HG02938 (cell line): ENCODE measurements around the gene MSL3B.
"Not testable (repeated sequence)": the region's sequence is repeated elsewhere in the genome, so short reads cannot be mapped to it uniquely, and the experiment has no call there.

ENCODE experiments used
- ATAC-seq: cut with Tn5 transposase; IDR thresholded peaks from one replicate; pipeline ENCODE4 v1.9.1; 2021; ENCODE audit warnings: mild to moderate bottlenecking, moderate library complexity; ENCODE audit not compliant: unreplicated experiment

MSL3B gene

GRCh38 chr2:233867993-233868532, at the start of gene MSL3B:
Gene MSL3B, minus strand, starts transcription at chr2:233868386.
- peak; percentile 62 for ATAC-seq

DNA sequence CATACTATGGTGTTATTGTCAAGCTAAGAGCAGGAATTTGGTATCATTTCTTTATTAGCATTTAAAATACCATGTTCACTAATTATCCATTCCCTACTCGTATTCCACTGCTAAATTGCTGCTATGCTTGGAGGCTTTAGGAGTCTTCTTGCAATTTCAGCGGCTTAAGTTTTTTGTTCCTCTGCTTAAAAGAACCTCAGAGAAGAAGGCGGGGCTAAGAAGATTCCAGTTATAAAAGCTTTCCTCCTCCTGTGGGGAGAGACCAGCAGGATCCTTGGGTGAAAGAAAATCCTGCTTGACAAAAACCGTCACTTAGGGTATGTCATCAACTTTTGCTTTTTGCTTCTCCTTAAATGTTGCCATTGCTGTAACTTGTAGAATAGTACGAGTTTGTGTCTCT, 48.9 kb upstream of the MSL3B start, which contains the start of gene TRPM8:
TRPM8 (plus strand) TSS at position 258 of the 400 bp plus-strand sequence. CDS start 9,165 bp downstream, outside the sequence.
- no peak for ATAC-seq

DNA sequence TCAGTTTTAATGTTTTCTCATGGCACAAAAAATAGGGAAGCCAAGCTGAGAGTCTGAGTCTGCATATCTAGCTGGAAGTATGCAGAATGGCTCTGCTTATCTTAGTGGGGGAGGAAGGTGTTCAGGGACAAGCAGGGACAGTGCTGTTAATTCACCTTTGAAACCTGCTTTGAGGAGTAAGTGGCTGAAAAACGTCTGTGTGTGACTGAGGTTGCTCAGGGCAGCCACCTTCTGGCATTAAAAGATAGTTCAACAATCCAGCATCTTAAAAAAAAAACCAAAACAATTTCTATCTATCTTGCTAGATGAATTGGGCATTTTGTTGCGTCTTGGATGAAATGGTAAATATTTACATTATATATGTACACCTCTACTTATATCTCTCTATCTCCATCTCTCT, 46.9 kb upstream of the MSL3B start:
- no peak for ATAC-seq

GRCh38 chr2:233912691-233913423, 44.7 kb upstream of the MSL3B start:
- no peak for ATAC-seq

DNA sequence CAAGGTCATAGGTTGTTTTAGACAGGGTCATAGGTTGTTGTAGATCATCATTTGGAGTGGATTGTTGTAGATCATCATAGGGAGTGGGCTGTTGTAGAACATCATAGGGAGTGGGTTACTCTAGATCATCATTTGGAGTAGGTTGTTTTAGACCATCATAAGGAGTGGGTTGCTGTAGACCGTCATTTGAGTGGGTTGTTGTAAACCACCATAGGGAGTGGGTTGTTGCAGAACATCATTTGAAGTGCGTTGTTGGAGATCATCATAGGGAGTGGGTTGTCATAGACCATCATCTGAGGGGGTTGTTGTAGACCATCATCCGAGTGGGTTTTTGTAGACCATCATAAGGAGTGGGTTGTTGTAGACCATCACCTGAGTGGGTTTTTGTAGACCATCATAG, 39.4 kb upstream of the MSL3B start:
- no peak for ATAC-seq

- ATAC-seq, result no peak
Observed at GRCh38 chr2:233905945-233906344, 37.8 kb upstream of the MSL3B start.

GRCh38 chr2:233901884-233902283, 33.7 kb upstream of the MSL3B start:
- ATAC-seq, result no peak

DNA sequence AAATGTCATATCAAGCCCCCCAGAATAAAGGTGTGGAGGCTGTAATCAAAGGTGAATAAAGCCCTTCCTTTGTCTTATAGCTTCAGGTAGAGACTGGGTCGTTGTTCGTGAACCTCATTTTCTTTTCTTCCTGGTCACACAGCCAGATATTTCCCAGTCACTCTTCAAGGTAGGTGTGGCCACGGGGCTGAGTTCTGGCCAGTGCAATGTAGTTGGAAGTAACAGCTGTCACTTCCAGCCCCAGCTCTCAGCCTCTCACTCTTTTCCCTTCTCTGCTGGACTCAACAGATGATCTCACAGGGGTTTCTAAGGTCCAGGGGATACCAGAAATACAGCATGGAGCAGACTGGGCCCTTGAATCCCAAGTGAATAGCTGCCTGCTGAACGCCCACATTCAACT, 33.2 kb upstream of the MSL3B start:
- ATAC-seq, result no peak

DNA sequence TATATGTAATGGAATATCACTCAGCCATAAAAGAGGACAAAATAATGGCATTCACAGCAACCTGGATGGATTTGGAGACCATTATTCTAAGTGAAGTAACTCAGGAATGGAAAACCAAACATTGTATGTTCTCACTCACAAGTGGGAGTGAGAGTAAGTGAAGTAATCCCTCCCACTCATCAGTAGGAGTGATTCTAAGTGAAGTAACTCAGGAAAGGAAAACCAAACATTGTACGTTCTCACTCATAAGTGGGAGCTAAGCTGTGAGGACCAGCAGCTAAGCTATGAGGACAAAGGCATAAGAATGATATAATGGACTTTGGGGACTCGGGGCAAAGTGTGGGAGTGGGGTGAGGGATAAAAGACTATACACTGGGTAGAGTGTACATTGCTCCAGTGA, 28.1 kb upstream of the MSL3B start:
- ATAC-seq, result not testable (repeated sequence)

DNA sequence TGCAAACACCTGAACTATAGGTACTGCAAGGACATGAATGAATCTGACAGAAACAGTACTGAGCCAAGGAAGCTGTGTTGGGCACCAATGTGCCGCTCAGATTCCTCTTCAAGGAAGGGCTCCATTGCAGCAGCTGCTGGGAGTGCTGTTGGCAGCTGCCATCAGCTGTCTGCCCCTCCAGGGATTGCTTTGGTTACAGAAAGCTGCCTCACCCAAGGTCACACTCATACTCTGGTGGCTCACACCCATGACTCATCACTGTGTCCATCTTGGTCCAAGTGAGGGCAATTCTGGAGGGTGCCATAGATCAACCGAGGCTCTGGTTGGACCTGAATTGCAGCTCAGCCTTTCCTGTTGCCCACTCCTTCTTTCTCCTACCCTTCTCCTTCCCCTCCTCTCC, 24.6 kb upstream of the MSL3B start:
- ATAC-seq, result no peak

DNA sequence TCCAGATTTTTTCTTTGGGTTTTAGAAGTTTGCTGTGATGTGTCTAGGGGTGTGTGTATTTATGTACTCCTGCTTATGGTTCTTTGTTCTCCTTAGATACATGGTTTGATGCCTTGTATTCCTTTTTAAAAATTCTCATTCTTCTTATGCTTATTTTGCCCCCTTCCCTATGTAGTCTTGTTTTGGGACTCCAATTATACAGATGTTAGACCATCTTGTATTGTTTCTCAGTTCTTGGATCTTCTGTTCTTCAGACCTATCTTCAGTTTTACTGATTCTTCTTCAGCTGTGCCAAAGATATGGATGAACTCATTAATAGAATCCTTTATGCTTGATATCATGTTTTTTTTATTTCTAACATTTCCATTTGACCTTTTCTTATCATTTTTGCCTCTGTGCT, 14.2 kb upstream of the MSL3B start:
- no peak for ATAC-seq

GRCh38 chr2:233872125-233872524, 3.9 kb upstream of the MSL3B start:
- not testable (repeated sequence) for ATAC-seq

DNA sequence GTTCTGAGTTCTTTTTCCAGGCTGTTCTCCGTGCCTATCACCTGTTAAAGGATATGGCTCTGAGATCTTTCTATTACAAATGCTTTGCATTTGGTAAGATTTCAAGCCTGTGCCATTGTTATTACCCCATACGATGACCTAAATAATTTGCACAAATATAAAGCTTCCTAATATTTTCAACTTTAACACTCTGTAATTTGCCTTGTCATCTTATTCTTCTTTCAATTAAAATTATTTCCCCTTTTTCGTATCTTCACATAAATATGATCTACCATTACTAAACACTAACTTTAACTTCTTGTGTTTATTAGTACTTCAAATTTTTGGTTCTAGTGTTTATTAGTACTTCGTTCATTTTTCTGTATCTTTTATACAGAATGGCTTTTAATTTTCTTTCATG, 3.2 kb upstream of the MSL3B start:
- ATAC-seq, result no peak

DNA sequence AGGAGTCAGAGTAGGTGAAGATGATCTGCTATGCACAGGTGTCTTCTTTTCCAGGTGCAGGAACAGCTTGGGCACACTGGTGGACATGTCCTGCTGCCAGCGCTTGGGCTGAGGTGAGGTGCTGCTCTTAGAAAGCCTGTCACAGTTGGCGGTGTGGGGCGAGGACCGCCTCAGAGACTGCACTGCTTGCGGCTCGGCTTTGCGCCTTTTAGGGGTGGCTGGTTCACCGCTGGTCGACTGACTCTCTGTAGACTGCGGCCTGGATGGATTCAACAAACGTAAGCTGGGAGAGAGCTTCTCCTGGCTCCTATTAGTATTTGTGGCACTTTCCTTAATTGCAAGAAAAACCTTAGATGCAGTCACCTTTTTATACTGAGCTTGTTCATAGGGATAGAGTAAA, 1.7 kb downstream of the MSL3B start:
- no peak for ATAC-seq

GRCh38 chr2:233865838-233866237, 2.3 kb downstream of the MSL3B start:
- no peak for ATAC-seq

DNA sequence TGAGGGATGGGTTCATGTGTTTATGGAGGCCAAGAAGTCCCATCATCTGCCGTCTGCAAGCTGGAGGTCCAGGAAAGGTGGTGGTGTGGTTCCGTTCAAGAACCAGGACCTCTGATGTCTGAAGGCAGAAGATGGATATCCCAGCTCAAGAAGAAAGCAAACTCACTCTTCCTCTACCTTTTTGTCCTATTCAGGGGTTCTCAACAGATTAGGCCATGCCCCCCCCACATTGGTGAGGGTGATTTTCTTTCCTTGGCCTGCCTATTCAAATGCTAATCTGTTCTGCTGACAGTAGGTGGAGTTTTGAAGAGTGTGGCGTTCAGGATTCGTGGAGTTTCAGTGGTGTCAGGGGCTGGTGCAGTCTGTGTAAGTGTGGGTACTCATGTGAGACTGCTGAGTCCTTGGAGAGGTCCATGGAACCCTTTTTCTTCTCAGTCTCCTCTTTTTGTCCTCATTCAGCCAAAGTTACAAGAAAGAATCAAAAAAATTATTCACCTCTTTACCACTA, 5.9 kb downstream of the MSL3B start:
- ATAC-seq, result no peak

DNA sequence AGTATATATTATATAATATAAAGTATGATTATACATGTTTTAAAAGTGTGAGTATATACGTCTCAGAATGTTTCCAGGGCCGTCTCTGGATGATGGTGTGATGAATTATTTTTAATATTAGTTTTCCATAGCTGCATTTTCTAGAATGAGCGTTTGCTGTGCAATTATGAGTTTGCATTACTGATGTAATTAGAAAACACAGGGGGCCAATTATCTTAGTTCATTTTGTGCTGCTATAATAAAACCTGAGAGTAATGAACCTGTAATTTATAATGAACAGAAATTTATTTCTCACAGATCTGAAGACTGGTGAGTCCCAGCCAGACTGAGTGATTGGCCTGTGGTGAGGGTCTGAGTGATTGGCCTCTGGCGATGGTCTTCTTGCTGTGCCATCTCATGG, 9.9 kb downstream of the MSL3B start:
- no peak for ATAC-seq

- ATAC-seq, result no peak
Observed at GRCh38 chr2:233857511-233858141, 10.6 kb downstream of the MSL3B start.

DNA sequence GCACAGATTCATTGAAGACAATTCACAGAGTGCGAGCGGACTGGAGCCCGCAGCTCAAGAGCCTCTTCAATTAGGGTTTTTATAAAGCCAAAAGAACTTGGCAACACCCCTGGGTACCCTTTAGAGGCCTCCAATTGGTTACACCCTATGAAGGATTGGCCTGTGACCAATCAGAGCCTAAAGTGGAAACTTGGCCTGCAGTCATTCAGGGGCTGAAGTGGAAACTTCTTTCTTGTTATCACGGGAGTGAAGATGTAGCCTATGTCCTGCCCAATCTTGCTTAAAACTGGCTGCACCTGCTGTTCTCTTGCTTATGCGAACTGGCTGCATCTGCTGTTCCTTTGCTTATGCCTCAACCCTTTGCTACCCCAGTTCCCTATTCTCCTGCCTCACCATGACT, 12.0 kb downstream of the MSL3B start:
- no peak for ATAC-seq

GRCh38 chr2:233855345-233855744, 12.8 kb downstream of the MSL3B start:
- ATAC-seq, result no peak

- ATAC-seq, result peak; percentile 98
Observed at GRCh38 chr2:233854241-233854981, 13.8 kb downstream of the MSL3B start, which contains the start of gene HJURP. Gene HJURP, minus strand, starts transcription at chr2:233854535. Its CDS starts 35 bp downstream, at chr2:233854500.
